ENCODE results near the gene MPZL2. TPM values are rescaled to one million over a fixed set of nuclear protein-coding genes. Genes with fewer than 3 reads are reported as not detected.

Gene MPZL2
- polyA plus RNA-seq, 1 donor: 0.51 TPM

GRCh38 chr11:118243161-118243560 is 20.9 kb downstream of the MPZL2 start:
- no peak for DNase-seq (ENCODE audit: low read depth)

GRCh38 chr11:118241764-118242098 is 22.4 kb downstream of the MPZL2 start:
- DNase-seq (ENCODE audit: low read depth): no peak

GRCh38 chr11:118240999-118241763 is 22.9 kb downstream of the MPZL2 start:
- DNase-seq (ENCODE audit: low read depth): no peak

DNA sequence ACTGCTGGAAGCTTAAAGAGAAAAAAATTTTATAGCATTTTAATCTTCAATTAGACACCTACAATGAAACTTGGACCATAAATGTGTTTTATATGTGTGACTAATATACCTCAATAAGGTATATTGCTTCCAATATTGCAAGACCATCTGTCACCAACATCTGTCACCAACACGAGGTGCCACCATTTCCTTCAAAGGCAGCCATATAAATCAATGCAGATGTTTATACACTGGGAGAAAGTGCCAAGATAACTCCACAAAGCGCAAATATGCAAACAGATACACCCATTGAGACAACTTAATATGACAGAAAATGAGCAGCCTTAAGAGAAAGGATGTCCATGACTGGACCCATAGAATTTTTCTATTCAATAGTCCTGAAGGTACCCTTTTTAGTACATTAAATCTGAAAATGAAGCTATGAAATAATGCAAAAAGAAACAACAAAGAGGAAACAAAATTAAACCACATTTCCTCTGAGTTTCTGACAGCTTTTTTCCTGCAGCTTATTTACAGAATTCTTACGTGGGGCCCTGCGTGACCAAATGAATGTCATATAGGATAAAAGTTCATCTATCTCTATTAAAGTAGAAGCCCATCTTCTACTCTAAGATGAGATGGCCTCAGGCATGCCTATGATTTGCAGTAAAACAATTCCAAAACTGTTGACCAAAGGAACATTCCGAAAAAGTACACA is 24.4 kb downstream of the MPZL2 start:
- no peak for DNase-seq (ENCODE audit: low read depth)

DNA sequence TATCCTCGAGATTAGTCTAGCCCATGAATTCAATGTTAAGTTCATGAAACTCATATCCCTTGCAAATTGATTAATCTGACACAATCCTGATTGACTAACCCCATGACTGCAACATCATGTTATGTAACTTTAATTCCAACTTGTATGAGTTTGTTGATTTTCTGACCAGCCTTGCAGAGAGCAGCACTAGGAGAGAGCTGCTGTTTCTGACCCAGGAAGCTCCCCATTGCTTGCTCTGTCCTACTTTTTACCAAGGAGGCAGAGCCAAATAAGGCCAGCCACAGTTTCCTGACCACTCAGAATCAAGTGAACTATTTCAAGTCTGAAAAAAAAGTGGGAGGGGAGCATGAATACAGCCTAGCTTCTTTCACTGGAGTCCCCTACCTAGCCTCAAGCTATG is 25.2 kb downstream of the MPZL2 start:
- DNase-seq (ENCODE audit: low read depth): no peak

- DNase-seq (ENCODE audit: low read depth): no peak
These were observed 25.7 kb downstream of the MPZL2 start for GRCh38 chr11:118238421-118238820.

DNA sequence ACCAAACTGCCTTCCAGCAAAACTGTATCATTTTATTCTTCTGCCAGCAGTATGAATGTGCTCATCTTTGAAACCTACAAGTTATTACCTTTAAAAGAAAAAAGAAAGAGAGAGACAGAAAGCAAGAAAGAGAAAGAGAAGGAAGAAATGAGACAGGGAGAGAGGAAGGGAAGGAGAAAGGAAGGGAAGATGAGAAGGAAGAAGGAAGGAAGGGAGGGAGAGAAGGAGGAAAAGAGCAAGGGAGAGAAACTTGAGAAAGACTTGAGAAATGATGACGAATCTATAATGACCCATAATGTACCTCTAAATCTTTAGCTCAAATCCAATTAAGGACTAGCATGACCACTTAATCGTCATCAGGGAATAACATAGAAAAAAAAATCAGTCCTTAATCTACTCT is 27.9 kb downstream of the MPZL2 start:
- no peak for DNase-seq (ENCODE audit: low read depth)

GRCh38 chr11:118234833-118235232 is 29.3 kb downstream of the MPZL2 start:
- DNase-seq (ENCODE audit: low read depth): no peak

- DNase-seq (ENCODE audit: low read depth): no peak
These were observed 30.2 kb downstream of the MPZL2 start for GRCh38 chr11:118233850-118234249.

DNA sequence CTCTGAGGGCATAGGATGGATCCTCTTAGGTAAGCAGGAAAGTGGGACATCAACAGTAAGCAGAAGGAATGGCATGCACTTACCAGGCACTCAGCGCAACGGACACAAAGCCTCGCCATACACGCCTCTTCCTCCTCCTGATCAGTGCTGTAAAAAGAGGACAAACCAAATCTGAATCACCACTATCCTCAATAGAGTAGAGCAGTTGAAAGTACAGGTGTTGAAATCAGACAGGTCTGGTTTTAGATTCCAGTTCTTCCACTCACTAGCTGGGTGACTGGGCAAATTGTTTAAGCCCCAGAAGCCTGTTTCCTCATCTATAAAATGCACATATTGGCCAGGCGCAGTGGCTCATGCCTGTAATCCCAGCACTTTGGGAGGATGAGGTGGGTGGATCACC is 30.7 kb downstream of the MPZL2 start:
- no peak for DNase-seq (ENCODE audit: low read depth)

GRCh38 chr11:118232659-118233058 is 31.4 kb downstream of the MPZL2 start:
- DNase-seq (ENCODE audit: low read depth): no peak

DNA sequence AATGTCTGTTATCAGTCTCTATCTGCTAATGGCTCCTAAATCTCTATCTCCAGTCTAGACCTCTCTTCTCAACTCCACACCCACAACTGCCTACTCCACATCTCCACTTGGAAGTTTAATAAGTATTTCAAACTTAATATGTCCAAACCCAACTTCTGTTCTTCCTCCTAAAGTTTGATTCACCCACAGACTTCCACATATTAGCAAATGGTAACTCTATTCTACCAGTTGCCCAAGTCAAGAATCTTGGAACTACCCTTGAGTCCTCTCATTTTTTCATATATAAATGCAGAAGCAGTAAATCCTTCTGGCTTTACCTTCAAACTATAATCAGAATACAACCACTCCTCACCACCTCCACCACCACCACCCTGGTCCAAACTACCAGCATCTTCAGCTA is 32.6 kb downstream of the MPZL2 start:
- DNase-seq (ENCODE audit: low read depth): no peak

- DNase-seq (ENCODE audit: low read depth): no peak
These were observed 34.0 kb downstream of the MPZL2 start for GRCh38 chr11:118230088-118230487.

DNA sequence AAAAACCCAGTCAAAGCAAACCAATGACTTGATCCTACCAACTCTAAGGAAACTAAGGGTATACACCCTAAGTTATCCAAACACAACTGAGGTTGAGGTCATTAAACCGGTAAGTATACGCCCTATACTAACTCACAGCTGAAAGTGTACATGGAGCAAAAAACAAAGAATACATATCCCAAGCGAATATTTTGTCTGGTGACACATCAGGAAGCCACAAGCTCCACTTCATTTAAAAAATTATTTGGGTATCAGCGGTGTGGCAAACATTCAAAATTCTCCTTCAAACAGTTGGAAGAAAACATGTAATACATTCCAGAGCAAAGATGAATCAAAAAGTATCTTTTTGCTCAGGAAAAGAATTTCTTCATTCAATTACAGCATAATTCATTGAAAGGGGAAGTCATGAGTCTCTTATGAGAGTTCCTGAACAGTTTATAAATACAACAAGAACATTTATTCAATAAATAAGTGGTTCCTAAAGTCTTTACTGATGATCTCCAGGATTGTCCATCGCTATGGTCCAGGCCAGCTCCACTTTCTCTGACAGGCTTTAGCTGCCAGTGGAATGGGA is 34.7 kb downstream of the MPZL2 start:
- DNase-seq (ENCODE audit: low read depth): no peak

- no peak for DNase-seq (ENCODE audit: low read depth)
These were observed 36.0 kb downstream of the MPZL2 start for GRCh38 chr11:118227865-118228785.

GRCh38 chr11:118226781-118227180 is 37.3 kb downstream of the MPZL2 start:
- no peak for DNase-seq (ENCODE audit: low read depth)

DNA sequence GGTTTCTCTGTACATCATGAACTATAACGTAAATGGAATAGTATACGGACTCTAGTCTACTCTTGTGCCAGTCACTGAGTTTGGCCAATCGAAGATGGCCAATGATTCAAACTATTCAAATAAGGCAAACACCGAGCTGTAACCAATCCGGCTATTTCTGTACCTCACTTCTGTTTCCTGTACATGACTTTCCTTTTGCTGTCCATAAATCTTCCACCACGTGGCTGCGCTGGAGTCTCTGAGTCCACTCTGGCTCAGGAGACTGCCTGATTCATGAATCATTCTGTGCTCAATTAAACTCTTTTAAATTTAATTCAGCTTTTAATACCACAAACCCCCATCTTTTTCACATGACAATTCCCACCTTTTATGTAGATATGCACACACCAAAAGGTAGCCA is 37.8 kb downstream of the MPZL2 start:
- no peak for DNase-seq (ENCODE audit: low read depth)

DNA sequence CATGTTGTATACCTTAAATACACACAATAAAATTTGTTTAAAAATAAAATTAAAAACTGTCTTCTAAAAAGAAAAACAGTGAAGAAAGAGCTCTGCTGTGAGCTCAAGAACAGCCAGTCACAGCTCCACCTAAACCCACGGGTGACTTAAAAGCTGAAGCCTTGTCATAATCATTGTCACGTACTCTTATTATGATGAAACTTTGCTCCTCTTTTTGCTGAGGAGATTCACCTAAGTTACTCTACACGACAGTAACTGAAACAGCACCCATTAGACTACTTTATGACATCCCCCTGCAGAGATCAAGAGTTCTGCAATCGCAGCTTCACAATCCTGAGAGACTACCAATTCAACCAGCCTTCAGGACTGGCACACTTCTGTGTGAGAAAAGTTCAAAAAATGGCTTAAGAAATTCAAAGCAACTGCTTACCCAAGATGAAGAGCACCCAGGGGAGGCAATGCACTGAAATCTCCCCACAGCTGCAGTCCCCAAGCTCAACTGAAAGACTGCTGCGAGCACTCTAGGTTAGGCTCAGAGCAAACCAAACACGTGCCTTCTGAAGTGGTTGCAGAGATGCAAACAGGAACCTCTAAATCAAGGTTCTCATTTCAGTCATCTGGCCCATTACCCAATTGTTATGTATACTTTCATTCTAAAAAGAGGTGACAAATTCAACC is 39.4 kb downstream of the MPZL2 start, which contains the start of gene JAML:
Gene JAML (minus strand): TSS at position 501 of the 678 bp plus-strand sequence. CDS start 10,145 bp downstream, outside the sequence.
- DNase-seq (ENCODE audit: low read depth): no peak

GRCh38 chr11:118223992-118224391 is 40.1 kb downstream of the MPZL2 start:
- DNase-seq (ENCODE audit: low read depth): no peak

DNA sequence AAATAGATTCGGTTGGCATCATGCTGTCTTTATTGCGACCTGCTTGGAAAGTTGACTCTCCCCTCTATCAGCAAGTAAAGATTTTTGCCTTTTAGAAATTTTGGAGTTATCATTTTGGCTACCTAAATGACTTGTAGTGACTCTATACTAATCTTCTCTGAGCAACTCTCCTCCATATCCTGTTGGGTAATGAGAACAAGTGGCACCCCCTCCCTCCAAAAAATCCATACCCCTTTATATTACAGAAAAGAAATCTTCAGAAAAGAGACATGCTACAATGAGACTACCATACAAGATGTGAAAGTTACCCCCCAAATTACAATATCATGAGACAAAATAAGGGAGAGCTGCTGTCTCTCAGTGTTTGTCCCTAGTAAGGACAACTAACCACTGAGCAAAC is 40.5 kb downstream of the MPZL2 start:
- DNase-seq (ENCODE audit: low read depth): no peak

DNA sequence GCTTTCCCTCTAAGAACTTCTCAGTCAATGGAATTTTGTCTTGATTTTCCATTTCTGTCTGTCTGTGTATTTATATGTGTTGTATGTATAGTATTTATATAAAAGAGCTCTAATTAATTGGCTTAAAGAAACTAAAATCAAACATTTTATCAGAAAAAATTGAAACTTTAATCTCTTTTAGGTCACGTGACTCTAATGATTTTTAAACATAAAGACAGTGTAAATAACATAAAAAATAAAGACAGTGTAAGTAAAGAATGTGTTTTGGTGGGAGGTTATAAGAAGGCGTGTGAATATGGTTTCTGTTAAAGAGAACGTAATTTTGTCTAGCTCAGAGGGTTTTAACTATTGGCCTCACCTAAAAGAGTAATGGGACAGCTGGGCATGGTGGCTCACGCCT is 41.7 kb downstream of the MPZL2 start:
- no peak for DNase-seq (ENCODE audit: low read depth)

Data from forelimb muscle (tissue), 1 donor.